ENCODE data around the gene MORC3. TPM values are rescaled to one million over a fixed set of nuclear protein-coding genes. Genes with fewer than 3 reads are reported as not detected.
A peak's percentile ranks its signal among the peaks of the same experiment; 100 is the strongest.

The MORC3 gene
- total and polyA plus RNA-seq, 9 of the 15 experiments (the other 6 are each of a cell fraction or from before 2014, with no cell fraction given) = 12.7 to 53.7 (median 36.0) TPM

DNA sequence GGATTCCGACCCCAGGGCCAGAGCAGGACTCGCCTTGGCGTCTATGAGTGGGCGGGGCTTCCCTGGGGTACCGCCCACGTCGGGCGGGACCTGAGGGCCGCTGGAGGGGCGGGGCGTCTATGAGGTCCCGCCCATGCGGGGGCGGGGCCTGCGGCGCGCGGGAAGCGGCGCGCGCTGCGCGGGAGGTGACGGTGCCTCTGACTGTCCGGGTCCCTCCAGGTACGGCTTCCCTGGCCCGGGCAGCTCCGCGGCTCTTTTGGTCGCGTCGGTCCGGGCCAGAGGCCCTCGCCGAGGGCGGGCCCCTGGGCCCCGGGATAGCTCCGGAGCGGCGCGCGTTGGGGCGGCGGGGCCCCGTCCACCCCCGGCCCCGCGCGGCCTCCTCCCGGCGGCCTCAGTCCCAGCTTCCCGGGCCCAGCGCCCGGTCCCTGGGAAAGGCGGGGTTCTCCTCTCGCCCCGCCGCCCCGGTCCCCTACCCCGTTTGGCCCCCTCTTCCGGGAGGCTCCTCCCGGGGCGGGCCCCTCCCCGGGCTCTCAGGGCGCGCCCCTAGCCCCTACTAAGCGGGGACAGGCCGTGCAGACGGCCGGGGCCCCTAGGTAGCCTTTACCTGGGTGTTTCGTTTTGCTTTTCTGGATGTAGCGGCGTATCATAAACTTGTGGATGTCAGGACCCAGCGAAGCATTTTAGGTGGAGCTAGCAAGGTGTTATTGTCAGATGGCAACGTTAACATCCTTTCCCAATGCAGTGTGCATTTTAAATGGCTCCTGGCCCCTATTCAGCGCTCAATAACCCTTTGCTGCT lies 65.4 kb downstream of the MORC3 start, which contains the start of gene CHAF1B (continued):
- TF ChIP-seq SUPT5H (IDR thresholded peaks at IDR 0.05) (peak; percentile 62; the same call in 1 of the 2 replicates), NKRF (IDR thresholded peaks at IDR 0.05; ENCODE audit: borderline replicate concordance) (no peak), SREBF1 (IDR thresholded peaks at IDR 0.05; ENCODE audit: borderline replicate concordance, low read depth, low read length) (no peak), TCF7L2 (IDR thresholded peaks at IDR 0.05; ENCODE audit: low read depth, low read length) (no peak), NFIX (CRISPR knock-in tag; IDR thresholded peaks at IDR 0.05; ENCODE audit: low read depth) (no peak), NEUROD1 (IDR thresholded peaks at IDR 0.05; ENCODE audit: borderline replicate concordance, low read depth, low read length, partially characterized antibody) (no peak), GABPA (tag; conservative IDR thresholded peaks at IDR 0.05; ENCODE audit: low read depth) (peak; percentile 77), TRIM24 (IDR thresholded peaks at IDR 0.05) (0 out of 4 replicates have a peak, but pooled peaks of 1 of the 2 experiments have one; percentile 31)
- TF ChIP-seq, protein P1, sequence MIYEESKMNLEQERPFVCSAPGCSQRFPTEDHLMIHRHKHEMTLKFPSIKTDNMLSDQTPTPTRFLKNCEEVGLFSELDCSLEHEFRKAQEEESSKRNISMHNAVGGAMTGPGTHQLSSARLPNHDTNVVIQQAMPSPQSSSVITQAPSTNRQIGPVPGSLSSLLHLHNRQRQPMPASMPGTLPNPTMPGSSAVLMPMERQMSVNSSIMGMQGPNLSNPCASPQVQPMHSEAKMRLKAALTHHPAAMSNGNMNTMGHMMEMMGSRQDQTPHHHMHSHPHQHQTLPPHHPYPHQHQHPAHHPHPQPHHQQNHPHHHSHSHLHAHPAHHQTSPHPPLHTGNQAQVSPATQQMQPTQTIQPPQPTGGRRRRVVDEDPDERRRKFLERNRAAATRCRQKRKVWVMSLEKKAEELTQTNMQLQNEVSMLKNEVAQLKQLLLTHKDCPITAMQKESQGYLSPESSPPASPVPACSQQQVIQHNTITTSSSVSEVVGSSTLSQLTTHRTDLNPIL (CRISPR knock-in tag; IDR thresholded peaks at IDR 0.05) = no peak
- TF ChIP-seq, protein P2, sequence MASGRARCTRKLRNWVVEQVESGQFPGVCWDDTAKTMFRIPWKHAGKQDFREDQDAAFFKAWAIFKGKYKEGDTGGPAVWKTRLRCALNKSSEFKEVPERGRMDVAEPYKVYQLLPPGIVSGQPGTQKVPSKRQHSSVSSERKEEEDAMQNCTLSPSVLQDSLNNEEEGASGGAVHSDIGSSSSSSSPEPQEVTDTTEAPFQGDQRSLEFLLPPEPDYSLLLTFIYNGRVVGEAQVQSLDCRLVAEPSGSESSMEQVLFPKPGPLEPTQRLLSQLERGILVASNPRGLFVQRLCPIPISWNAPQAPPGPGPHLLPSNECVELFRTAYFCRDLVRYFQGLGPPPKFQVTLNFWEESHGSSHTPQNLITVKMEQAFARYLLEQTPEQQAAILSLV (tag; IDR thresholded peaks at IDR 0.05) = no peak
- TF ChIP-seq, protein P3, sequence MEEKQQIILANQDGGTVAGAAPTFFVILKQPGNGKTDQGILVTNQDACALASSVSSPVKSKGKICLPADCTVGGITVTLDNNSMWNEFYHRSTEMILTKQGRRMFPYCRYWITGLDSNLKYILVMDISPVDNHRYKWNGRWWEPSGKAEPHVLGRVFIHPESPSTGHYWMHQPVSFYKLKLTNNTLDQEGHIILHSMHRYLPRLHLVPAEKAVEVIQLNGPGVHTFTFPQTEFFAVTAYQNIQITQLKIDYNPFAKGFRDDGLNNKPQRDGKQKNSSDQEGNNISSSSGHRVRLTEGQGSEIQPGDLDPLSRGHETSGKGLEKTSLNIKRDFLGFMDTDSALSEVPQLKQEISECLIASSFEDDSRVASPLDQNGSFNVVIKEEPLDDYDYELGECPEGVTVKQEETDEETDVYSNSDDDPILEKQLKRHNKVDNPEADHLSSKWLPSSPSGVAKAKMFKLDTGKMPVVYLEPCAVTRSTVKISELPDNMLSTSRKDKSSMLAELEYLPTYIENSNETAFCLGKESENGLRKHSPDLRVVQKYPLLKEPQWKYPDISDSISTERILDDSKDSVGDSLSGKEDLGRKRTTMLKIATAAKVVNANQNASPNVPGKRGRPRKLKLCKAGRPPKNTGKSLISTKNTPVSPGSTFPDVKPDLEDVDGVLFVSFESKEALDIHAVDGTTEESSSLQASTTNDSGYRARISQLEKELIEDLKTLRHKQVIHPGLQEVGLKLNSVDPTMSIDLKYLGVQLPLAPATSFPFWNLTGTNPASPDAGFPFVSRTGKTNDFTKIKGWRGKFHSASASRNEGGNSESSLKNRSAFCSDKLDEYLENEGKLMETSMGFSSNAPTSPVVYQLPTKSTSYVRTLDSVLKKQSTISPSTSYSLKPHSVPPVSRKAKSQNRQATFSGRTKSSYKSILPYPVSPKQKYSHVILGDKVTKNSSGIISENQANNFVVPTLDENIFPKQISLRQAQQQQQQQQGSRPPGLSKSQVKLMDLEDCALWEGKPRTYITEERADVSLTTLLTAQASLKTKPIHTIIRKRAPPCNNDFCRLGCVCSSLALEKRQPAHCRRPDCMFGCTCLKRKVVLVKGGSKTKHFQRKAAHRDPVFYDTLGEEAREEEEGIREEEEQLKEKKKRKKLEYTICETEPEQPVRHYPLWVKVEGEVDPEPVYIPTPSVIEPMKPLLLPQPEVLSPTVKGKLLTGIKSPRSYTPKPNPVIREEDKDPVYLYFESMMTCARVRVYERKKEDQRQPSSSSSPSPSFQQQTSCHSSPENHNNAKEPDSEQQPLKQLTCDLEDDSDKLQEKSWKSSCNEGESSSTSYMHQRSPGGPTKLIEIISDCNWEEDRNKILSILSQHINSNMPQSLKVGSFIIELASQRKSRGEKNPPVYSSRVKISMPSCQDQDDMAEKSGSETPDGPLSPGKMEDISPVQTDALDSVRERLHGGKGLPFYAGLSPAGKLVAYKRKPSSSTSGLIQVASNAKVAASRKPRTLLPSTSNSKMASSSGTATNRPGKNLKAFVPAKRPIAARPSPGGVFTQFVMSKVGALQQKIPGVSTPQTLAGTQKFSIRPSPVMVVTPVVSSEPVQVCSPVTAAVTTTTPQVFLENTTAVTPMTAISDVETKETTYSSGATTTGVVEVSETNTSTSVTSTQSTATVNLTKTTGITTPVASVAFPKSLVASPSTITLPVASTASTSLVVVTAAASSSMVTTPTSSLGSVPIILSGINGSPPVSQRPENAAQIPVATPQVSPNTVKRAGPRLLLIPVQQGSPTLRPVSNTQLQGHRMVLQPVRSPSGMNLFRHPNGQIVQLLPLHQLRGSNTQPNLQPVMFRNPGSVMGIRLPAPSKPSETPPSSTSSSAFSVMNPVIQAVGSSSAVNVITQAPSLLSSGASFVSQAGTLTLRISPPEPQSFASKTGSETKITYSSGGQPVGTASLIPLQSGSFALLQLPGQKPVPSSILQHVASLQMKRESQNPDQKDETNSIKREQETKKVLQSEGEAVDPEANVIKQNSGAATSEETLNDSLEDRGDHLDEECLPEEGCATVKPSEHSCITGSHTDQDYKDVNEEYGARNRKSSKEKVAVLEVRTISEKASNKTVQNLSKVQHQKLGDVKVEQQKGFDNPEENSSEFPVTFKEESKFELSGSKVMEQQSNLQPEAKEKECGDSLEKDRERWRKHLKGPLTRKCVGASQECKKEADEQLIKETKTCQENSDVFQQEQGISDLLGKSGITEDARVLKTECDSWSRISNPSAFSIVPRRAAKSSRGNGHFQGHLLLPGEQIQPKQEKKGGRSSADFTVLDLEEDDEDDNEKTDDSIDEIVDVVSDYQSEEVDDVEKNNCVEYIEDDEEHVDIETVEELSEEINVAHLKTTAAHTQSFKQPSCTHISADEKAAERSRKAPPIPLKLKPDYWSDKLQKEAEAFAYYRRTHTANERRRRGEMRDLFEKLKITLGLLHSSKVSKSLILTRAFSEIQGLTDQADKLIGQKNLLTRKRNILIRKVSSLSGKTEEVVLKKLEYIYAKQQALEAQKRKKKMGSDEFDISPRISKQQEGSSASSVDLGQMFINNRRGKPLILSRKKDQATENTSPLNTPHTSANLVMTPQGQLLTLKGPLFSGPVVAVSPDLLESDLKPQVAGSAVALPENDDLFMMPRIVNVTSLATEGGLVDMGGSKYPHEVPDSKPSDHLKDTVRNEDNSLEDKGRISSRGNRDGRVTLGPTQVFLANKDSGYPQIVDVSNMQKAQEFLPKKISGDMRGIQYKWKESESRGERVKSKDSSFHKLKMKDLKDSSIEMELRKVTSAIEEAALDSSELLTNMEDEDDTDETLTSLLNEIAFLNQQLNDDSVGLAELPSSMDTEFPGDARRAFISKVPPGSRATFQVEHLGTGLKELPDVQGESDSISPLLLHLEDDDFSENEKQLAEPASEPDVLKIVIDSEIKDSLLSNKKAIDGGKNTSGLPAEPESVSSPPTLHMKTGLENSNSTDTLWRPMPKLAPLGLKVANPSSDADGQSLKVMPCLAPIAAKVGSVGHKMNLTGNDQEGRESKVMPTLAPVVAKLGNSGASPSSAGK (IDR thresholded peaks at IDR 0.05) = no peak
